Karpas-422 (cell line): ENCODE measurements around the gene MDN1. TPM values are rescaled to one million over a fixed set of nuclear protein-coding genes. Genes with fewer than 3 reads are reported as not detected.
"Not testable (repeated sequence)": the region's sequence is repeated elsewhere in the genome, so short reads cannot be mapped to it uniquely, and the experiment has no call there.

Experiments used
- DNase-seq: peaks from one replicate; pipeline ENCODE4 v3.0.0-alpha.2; 2015
- H2AFZ ChIP-seq: fragments of 200-600 bp; sonication (generic); 2 replicates; pipeline ENCODE4 v1.6.1; 2014; ENCODE audit warnings: antibody characterized with exemption, low read length, mixed read lengths
- H3K27ac ChIP-seq: fragments of 200-600 bp; sonication (generic); 2 replicates; pipeline ENCODE4 v1.5.1; 2014; ENCODE audit warnings: mild to moderate bottlenecking, low read length, moderate library complexity
- H3K27me3 ChIP-seq: fragments of 200-600 bp; sonication (generic); 2 replicates; pipeline ENCODE4 v1.6.1; 2014; ENCODE audit warnings: low read length, mixed read lengths
- H3K36me3 ChIP-seq: fragments of 200-600 bp; sonication (generic); 2 replicates; pipeline ENCODE4 v1.6.1; 2014; ENCODE audit warnings: low read length, mixed read lengths; ENCODE audit not compliant: insufficient read depth
- H3K4me1 ChIP-seq: fragments of 200-600 bp; sonication (generic); 2 replicates; pipeline ENCODE4 v1.6.1; 2014; ENCODE audit warnings: mild to moderate bottlenecking, low read length, mixed read lengths
- H3K4me2 ChIP-seq: fragments of 200-600 bp; sonication (generic); 2 replicates; pipeline ENCODE4 v1.6.1; 2014; ENCODE audit warnings: low read length, low read depth, mild to moderate bottlenecking; ENCODE audit not compliant: poor library complexity, severe bottlenecking
- H3K4me3 ChIP-seq: fragments of 200-600 bp; sonication (generic); 2 replicates; pipeline ENCODE4 v1.5.1; 2014; ENCODE audit warnings: mild to moderate bottlenecking, antibody characterized with exemption, low read length, mixed read lengths
- H3K79me2 ChIP-seq: fragments of 200-600 bp; sonication (generic); 2 replicates; pipeline ENCODE4 v1.6.1; 2014; ENCODE audit warnings: mild to moderate bottlenecking, low read length, mixed read lengths
- H3K9ac ChIP-seq: fragments of 200-600 bp; sonication (generic); 2 replicates; pipeline ENCODE4 v1.6.0; 2014; ENCODE audit warnings: low read length
- H3K9me2 ChIP-seq: fragments of 200-600 bp; sonication (generic), shearing (Covaris generic); replicated peaks from 2 replicates; pipeline ENCODE4 v1.6.0; 2014; ENCODE audit warnings: mild to moderate bottlenecking, low read length, moderate library complexity; ENCODE audit not compliant: insufficient read depth
- H3K9me3 ChIP-seq: fragments of 300-700, 200-600 bp; sonication (generic); 2 replicates; pipeline ENCODE4 v1.6.1; 2014; ENCODE audit warnings: low read length, mixed read lengths
- H4K20me1 ChIP-seq: fragments of 200-600 bp; sonication (generic); 2 replicates; pipeline ENCODE4 v1.6.1; 2014; ENCODE audit warnings: mild to moderate bottlenecking, antibody characterized with exemption, low read length, low read depth; ENCODE audit not compliant: insufficient read depth
- total RNA-seq: library from RNA; depleted of rRNA; stranded (reverse); fragments of >200 nt; shearing (Covaris generic); gene quantifications from 2 replicates; pipeline ENCODE4 v1.2.3, GENCODE V29; 2014; ENCODE audit warnings: low replicate concordance

MDN1 gene
- total RNA-seq, 1 experiment from 2014 or later, result 42.0 TPM

DNA sequence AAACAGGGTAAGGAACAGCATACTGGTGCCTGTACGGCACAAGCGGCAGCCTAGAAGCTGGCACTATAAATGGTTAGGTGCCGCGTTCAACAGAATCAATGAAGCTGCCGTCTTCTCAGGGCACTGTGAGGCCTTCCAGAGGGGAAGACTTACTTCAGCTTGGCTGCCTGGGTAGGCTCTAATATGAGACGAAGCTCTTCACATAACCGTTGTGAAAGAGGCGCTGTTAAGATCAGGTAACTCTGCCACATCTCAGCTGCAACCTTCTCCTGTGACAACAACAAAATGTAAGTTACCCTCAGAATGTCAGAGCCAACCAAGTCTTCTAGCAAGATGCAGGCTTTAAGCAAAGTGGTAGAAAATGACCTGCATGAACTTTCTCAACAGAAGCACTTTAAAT lies 169.0 kb downstream of the MDN1 start:
- Histone ChIP-seq H3K27ac (no peak overlapping the region), H3K27me3 (no peaks in the 10 kb centered on the region), H3K36me3 (peaks cover 74% of the 10 kb centered on the region; the same call in 1 of the 2 replicates), H3K79me2 (peaks cover 7% of the 10 kb centered on the region; the same call in 1 of the 2 replicates), H3K9me2 (no peaks in the 10 kb centered on the region), H3K9me3 (no peaks in the 10 kb centered on the region), H2AFZ (no peak overlapping the region), H3K4me1 (no peaks in the 10 kb centered on the region), H3K4me3 (no peak overlapping the region), H3K4me2 (no peak overlapping the region), H4K20me1 (no peaks in the 10 kb centered on the region), H3K9ac (no peak overlapping the region)
- no peak for DNase-seq

DNA sequence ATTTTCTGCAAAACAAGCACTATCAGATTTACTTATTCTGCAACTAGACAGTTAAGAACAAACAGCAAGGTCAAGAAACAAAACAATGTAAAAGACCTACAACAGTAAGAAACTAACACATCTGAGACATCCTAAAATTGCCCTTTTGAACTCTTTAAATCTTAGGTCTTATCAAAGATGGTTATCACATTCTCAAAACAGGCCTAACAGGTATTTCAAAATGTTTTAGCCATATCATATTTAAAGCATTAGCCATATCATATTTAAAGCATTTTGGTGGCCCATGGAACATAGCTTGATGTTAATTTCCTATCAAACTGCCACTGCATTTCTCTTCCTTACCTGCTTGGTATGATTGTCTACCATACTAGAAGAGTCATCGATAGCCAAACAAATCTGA lies 169.9 kb downstream of the MDN1 start:
- Histone ChIP-seq H3K4me3 (no peak overlapping the region), H3K79me2 (peaks cover 7% of the 10 kb centered on the region; the same call in 1 of the 2 replicates), H3K36me3 (peaks cover 75% of the 10 kb centered on the region; the same call in 1 of the 2 replicates), H3K9ac (no peak overlapping the region), H2AFZ (no peak overlapping the region), H3K4me2 (no peak overlapping the region), H3K27ac (no peak overlapping the region), H3K9me2 (no peaks in the 10 kb centered on the region), H3K9me3 (no peaks in the 10 kb centered on the region), H3K27me3 (no peaks in the 10 kb centered on the region), H4K20me1 (no peaks in the 10 kb centered on the region), H3K4me1 (no peaks in the 10 kb centered on the region)
- DNase-seq, result no peak

DNA sequence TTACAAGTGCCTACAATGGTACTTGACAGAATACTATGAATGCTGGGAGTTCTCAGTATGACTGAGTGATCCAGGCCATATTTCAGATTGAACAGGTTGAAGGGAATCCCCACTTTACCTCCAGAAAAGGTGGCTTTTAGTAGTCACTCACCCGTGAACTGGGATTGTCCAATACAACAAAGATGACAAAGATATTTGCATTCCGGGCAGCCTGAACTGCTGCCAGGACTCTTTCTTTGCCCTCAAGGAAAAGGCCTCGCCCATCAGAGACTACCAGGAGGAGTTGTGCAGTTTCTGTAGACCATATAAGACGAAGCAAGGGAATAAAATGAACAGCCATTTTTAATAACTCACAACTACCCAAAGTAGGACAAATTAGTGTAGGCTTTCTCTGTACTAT lies 174.7 kb downstream of the MDN1 start:
- Histone ChIP-seq H3K27ac (no peak overlapping the region), H3K4me1 (peaks cover 5% of the 10 kb centered on the region), H3K9ac (no peak overlapping the region), H3K36me3 (peaks cover 65% of the 10 kb centered on the region), H2AFZ (no peak overlapping the region), H4K20me1 (no peaks in the 10 kb centered on the region), H3K9me2 (no peaks in the 10 kb centered on the region), H3K9me3 (no peaks in the 10 kb centered on the region), H3K4me2 (no peak overlapping the region), H3K4me3 (no peak overlapping the region), H3K79me2 (peaks cover 33% of the 10 kb centered on the region), H3K27me3 (no peaks in the 10 kb centered on the region)
- no peak for DNase-seq

DNA sequence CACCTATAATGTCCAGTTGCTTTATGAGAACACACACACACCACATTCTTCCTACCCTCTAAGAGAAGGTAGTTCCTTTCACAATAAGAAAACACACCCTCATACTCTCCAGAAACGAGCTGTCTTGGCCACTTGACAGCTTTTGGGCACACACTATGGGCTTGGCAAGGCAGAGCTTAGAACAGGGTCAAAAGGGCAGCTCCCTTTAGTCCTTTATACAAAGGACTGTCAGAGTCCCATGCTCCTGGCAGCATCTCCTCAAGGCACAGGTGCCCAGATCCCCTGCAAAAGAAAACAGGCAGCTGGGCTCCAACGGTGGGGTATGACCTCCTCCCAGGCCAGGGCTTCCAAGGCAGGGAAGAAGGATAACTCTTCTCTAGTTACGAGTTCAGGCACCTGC lies 176.2 kb downstream of the MDN1 start:
- Histone ChIP-seq H3K79me2 (peaks cover 43% of the 10 kb centered on the region), H3K27ac (no peak overlapping the region), H3K9me2 (no peaks in the 10 kb centered on the region), H2AFZ (no peak overlapping the region), H3K9ac (no peak overlapping the region), H3K9me3 (no peaks in the 10 kb centered on the region), H4K20me1 (no peaks in the 10 kb centered on the region), H3K36me3 (peaks cover 57% of the 10 kb centered on the region), H3K4me1 (peaks cover 14% of the 10 kb centered on the region), H3K4me2 (no peak overlapping the region), H3K27me3 (no peaks in the 10 kb centered on the region), H3K4me3 (no peak overlapping the region)
- DNase-seq, result no peak

DNA sequence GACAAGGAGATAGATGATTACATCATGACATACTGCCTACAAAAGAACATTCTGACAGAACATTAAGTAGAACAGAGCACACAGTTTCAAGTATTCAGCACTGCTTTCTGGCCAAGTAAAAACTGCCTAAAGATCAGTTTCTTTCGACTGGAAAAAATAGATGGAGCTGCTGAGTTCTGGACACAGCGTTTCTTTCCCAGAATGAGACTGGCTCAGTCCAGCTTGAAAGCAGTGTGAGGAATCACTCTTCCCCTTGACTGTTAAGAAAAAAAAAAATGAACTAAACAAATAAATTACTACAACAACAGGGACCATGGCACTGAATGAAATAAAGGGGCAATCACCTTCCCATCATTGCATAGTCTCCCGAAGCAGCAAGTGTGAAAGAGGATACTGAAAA lies 176.6 kb downstream of the MDN1 start:
- peaks cover 54% of the 10 kb centered on the region for H3K36me3 ChIP-seq

DNA sequence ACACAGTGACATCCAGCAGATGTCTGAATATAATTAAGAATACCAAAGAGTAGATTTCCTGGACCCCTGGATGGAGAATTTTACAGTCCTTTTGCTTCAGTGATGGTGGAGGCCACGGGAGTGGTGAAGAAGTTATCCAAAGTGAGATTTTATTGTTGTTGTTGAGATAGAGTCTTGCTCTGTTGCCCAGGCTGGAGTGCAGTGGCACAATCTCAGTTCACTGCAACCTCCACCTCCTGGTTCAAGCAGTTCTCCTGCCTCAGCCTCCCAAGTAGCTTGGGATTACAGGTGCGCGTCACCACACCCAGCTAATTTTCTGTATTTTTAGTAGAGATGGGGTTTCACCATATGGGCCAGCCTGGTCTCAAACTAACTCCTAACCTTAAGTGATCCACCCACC lies 178.0 kb downstream of the MDN1 start:
- H3K9me3 ChIP-seq, H3K27ac ChIP-seq, H3K27me3 ChIP-seq, H3K9me2 ChIP-seq, DNase-seq, H2AFZ ChIP-seq, H4K20me1 ChIP-seq, H3K4me2 ChIP-seq, H3K4me3 ChIP-seq, H3K9ac ChIP-seq: not testable (repeated sequence)
- Histone ChIP-seq H3K4me1 (peaks cover 24% of the 10 kb centered on the region), H3K36me3 (peaks cover 51% of the 10 kb centered on the region), H3K79me2 (peaks cover 51% of the 10 kb centered on the region)

More for the DNA sequence above, 176.6 kb downstream of the MDN1 start:
- peaks cover 46% of the 10 kb centered on the region for H3K79me2 ChIP-seq
- no peak overlapping the region for H3K27ac ChIP-seq
- no peaks in the 10 kb centered on the region for H3K9me3 ChIP-seq
- no peaks in the 10 kb centered on the region for H4K20me1 ChIP-seq
- no peak overlapping the region for H2AFZ ChIP-seq
- no peak overlapping the region for H3K4me2 ChIP-seq
- no peaks in the 10 kb centered on the region for H3K9me2 ChIP-seq
- no peak for DNase-seq
- no peak overlapping the region for H3K4me3 ChIP-seq
- H3K4me1 ChIP-seq, result peaks cover 14% of the 10 kb centered on the region
- H3K9ac ChIP-seq, result no peak overlapping the region
- no peaks in the 10 kb centered on the region for H3K27me3 ChIP-seq

DNA sequence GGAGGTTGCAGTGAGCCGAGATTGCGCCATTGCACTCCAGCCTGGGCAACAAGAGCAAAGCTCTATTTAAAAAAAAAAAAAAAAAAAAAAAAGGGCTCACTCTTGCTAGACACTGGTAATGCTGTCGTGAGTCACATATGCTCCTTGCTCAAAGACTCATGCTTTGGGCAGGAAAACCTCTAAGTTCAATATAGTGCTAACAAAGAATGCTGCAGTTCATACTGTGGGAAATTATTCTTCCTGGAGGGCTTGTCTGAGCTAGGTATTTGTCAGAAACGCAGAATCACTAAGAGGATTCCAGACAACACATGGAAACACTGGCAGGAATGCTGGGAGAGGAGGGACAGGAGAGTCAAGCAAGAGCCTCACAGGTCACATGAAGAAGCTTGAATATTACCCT lies 178.8 kb downstream of the MDN1 start:
- H3K27me3 ChIP-seq, result no peaks in the 10 kb centered on the region
- H3K4me3 ChIP-seq, result no peak overlapping the region
- H3K36me3 ChIP-seq, result peaks cover 51% of the 10 kb centered on the region
- no peak overlapping the region for H2AFZ ChIP-seq
- H3K27ac ChIP-seq, result peak overlapping the region; percentile 8; the same call in 1 of the 2 replicates
- no peaks in the 10 kb centered on the region for H4K20me1 ChIP-seq
- no peak for DNase-seq
- H3K9ac ChIP-seq, result no peak overlapping the region
- H3K4me1 ChIP-seq, result peaks cover 24% of the 10 kb centered on the region
- H3K9me3 ChIP-seq, result no peaks in the 10 kb centered on the region
- H3K9me2 ChIP-seq, result no peaks in the 10 kb centered on the region
- H3K79me2 ChIP-seq, result peaks cover 51% of the 10 kb centered on the region
- no peak overlapping the region for H3K4me2 ChIP-seq

DNA sequence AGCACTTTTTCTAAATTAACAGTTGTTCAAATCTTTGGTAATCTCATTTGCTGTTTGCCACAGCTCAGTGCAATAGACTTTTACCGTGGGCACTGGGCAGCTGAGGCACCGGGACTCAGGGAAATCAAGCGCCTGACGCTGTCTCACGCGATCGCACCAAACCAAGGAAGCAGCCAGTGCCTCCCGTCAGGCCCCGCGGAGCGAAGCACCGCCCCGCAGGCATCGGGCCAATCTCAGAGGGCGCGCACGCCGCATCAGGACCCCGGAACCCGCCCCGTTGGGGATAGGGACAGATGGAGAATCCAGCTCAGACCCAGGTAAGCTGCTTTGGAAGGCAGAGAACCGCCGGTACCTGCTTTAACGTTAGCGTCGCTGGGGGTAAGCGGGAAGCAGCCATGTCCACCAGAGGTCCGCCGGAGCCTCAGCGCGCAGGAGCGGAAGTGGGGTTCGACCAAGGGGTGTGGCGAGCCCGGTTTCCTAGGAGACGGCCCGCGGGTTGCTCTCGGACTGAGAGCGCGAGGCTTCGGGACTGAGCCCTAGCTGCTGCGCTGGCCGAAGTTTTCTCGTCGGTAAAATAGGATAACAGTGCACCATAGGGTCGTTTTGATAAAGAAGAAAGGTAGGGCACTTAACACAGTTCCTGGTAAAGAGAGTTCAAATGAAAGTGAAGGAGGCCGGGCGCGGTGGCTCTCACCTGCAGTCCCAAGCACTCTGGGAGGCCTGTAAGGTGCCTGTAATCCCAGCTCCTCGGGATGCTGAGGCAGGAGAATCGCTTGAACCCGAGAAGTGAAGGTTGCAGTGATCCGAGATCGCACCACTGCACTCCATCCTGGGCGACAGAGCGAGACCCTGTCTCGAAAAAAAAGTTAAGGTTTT lies 181.0 kb downstream of the MDN1 start, which contains the start of gene LYRM2:
TSS of gene LYRM2 (minus strand) at position 428 of the 876 bp plus-strand sequence. CDS start at position 397, 31 bp downstream.
- no peaks in the 10 kb centered on the region for H3K27me3 ChIP-seq
- no peaks in the 10 kb centered on the region for H3K9me2 ChIP-seq
- DNase-seq, result peak; percentile 97

More for the DNA sequence above, 181.0 kb downstream of the MDN1 start, which contains the start of gene LYRM2:
- peak within 1 kb of the TSS; percentile 99 for H3K4me2 ChIP-seq
- H2AFZ ChIP-seq, result 0 out of 2 replicates have a peak within 1 kb of the TSS, but pooled peaks have one; percentile 44
- H3K79me2 ChIP-seq, result peaks cover 48% of the 10 kb centered on the region
- H3K9ac ChIP-seq, result peak within 1 kb of the TSS; percentile 82
- H3K27ac ChIP-seq, result peak within 1 kb of the TSS; percentile 82
- H3K9me3 ChIP-seq, result no peaks in the 10 kb centered on the region
- H3K36me3 ChIP-seq, result peaks cover 35% of the 10 kb centered on the region
- no peaks in the 10 kb centered on the region for H4K20me1 ChIP-seq
- H3K4me1 ChIP-seq, result peaks cover 24% of the 10 kb centered on the region
- peak within 1 kb of the TSS; percentile 77 for H3K4me3 ChIP-seq
